B cell (primary cell): ENCODE data around the gene RASSF4. TPM values are rescaled to one million over a fixed set of nuclear protein-coding genes. Genes with fewer than 3 reads are reported as not detected.

Experiments used
- ATAC-seq: fragments of 200-7000 bp; cut with Tn5 transposase; one replicate; pipeline ENCODE4 v1.10.0; 2021; ENCODE audit warnings: low read depth, mild to moderate bottlenecking, moderate number of reproducible peaks, moderate library complexity
- CTCF ChIA-PET: fragments of 350-600 bp; sonication (Branson Sonifier 250); formaldehyde crosslinking; loops from one replicate; lab custom pipeline; 2021; ENCODE audit warnings: antibody characterized with exemption, inconsistent platforms; lab: Charles Lee
- POLR2A ChIA-PET: fragments of 350-600 bp; sonication (Branson Sonifier 250); formaldehyde crosslinking; loops from one replicate; lab custom pipeline; 2021; ENCODE audit warnings: antibody characterized with exemption; lab: Charles Lee
- DNase-seq: peaks from one replicate; pipeline ENCODE4 v3.0.0; 2013
- H2AFZ ChIP-seq: 2 replicates; pipeline ENCODE4 v1.6.1; 2012; ENCODE audit warnings: mild to moderate bottlenecking, low read depth, low read length; ENCODE audit not compliant: insufficient read depth, poor library complexity, severe bottlenecking
- H3K27ac ChIP-seq, 2 donors: 1 replicate in 1 of 2; 2 replicates in 1 of 2; pipeline ENCODE4 v1.5.1; 2012 to 2013; ENCODE audit warnings: low read length in 2 of 2, mild to moderate bottlenecking in 2 of 2, moderate library complexity in 1 of 2
- H3K27me3 ChIP-seq, 4 experiments: fragments of 200-600 bp in 1 of 4; sonication (generic) in 1 of 4; replicated peaks in 1 of 4; 1 replicate in 2 of 4; 2 replicates in 2 of 4; pipeline versions ENCODE4 v1.6.1 to v1.7.0; 2013 to 2016; ENCODE audit warnings: low read length in 3 of 4, mild to moderate bottlenecking in 2 of 4, mixed read lengths in 1 of 4, moderate library complexity in 1 of 4; ENCODE audit not compliant: insufficient read depth in 4 of 4, control insufficient read depth in 3 of 4; ENCODE audit errors: control extremely low read depth in 1 of 4
- H3K36me3 ChIP-seq, 2 experiments: replicated peaks in 1 of 2; 1 replicate in 1 of 2; 2 replicates in 1 of 2; pipeline versions ENCODE4 v1.6.1 to v1.7.1; 2013; ENCODE audit warnings: low read length in 1 of 2; ENCODE audit not compliant: insufficient read depth in 2 of 2, control insufficient read depth in 1 of 2; ENCODE audit errors: control extremely low read depth in 1 of 2, extremely low read depth in 1 of 2
- H3K4me1 ChIP-seq, 2 donors: fragments of 200-600 bp in 1 of 2; sonication (generic) in 1 of 2; 1 replicate in 1 of 2; 2 replicates in 1 of 2; pipeline versions ENCODE4 v1.5.1 to v1.6.1; 2013 to 2017; ENCODE audit warnings: low read length in 2 of 2; ENCODE audit not compliant: control insufficient read depth in 2 of 2, insufficient read depth in 2 of 2
- H3K4me2 ChIP-seq: replicated peaks from 2 replicates; pipeline ENCODE3; 2012; ENCODE audit warnings: mild to moderate bottlenecking, low read depth, low read length; ENCODE audit not compliant: poor library complexity, severe bottlenecking
- H3K4me3 ChIP-seq, 5 experiments: fragments of 200-600 bp in 1 of 5; sonication (generic) in 1 of 5; 1 replicate in 3 of 5; 2 replicates in 2 of 5; pipeline versions ENCODE4 v1.5.1 to v1.7.0; 2011 to 2016; ENCODE audit warnings: low read length in 4 of 5, mild to moderate bottlenecking in 4 of 5, low read depth in 2 of 5, control low read depth in 1 of 5, moderate library complexity in 1 of 5; ENCODE audit not compliant: insufficient read depth in 1 of 5; ENCODE audit errors: control extremely low read depth in 1 of 5, extremely low read depth in 1 of 5
- H3K79me2 ChIP-seq: fragments of 200-600 bp; sonication (generic); one replicate; pipeline ENCODE4 v1.6.0; 2016; ENCODE audit warnings: low read length; ENCODE audit not compliant: control insufficient read depth, insufficient read depth
- H3K9ac ChIP-seq: fragments of 200-600 bp; sonication (generic); 2 replicates; pipeline ENCODE4 v1.6.1; 2017; ENCODE audit warnings: mild to moderate bottlenecking, low read length, moderate library complexity
- H3K9me3 ChIP-seq, 3 donors: one replicate each; pipeline versions ENCODE4 v1.6.1 to v1.7.1; 2013; ENCODE audit warnings: low read length in 2 of 3; ENCODE audit not compliant: control insufficient read depth in 2 of 3, insufficient read depth in 1 of 3; ENCODE audit errors: control extremely low read depth in 1 of 3
- H4K20me1 ChIP-seq: 2 replicates; pipeline ENCODE4 v1.6.0; 2012; ENCODE audit warnings: mild to moderate bottlenecking, low read length; ENCODE audit not compliant: insufficient read depth, control insufficient read depth, poor library complexity, severe bottlenecking
- H3K27ac Mint-ChIP-seq: one replicate; pipeline ENCODE4 v1.8.0; 2021; ENCODE audit warnings: mixed read lengths
- H3K27me3 Mint-ChIP-seq: one replicate; pipeline ENCODE4 v1.8.0; 2021; ENCODE audit warnings: mixed read lengths
- H3K4me1 Mint-ChIP-seq: one replicate; pipeline ENCODE4 v1.8.0; 2021; ENCODE audit warnings: mixed read lengths
- H3K4me3 Mint-ChIP-seq: one replicate; pipeline ENCODE4 v1.8.0; 2021; ENCODE audit warnings: mixed read lengths
- H3K9me3 Mint-ChIP-seq: one replicate; pipeline ENCODE4 v1.8.0; 2022; ENCODE audit warnings: mixed read lengths; ENCODE audit not compliant: insufficient read depth
- CTCF ChIP-seq: fragments of 200-600 bp; IDR thresholded peaks from one replicate; pipeline ENCODE4 v1.8.0; 2022; ENCODE audit warnings: antibody characterized with exemption, mild to moderate bottlenecking
- EZH2 ChIP-seq: IDR thresholded peaks from 2 replicates; pipeline ENCODE4 v1.6.1; 2012; ENCODE audit warnings: borderline replicate concordance, low read depth, mild to moderate bottlenecking, moderate library complexity, low read length; ENCODE audit not compliant: insufficient read depth, poor library complexity, severe bottlenecking
- WGBS: methylation state at CpG from one replicate; pipeline ENCODE4 v1.1.5; 2013; ENCODE audit warnings: missing lambda C conversion rate; ENCODE audit not compliant: insufficient coverage; 5-methylcytosine and 5-hydroxymethylcytosine counted together
- intact Hi-C: fragments of 100-400 bp; cut with micrococcal nuclease; formaldehyde crosslinking; loops from one replicate; pipeline ENCODE4 v1.10.0; 2022
- polyA plus RNA-seq: library from polyadenylated mRNA; depleted of rRNA; stranded (reverse); fragments of >200 nt; gene quantifications from 2 replicates; pipeline ENCODE4 v1.2.3, GENCODE V29; 2012
- total RNA-seq, 2 donors: library from RNA; stranded (reverse); fragments of 120-200 nt in 1 of 2; gene quantifications; 1 replicate in 1 of 2; 2 replicates in 1 of 2; pipeline versions ENCODE4 v1.2.3 to v1.2.4, GENCODE V29; 2013 to 2022

Gene RASSF4
- total and polyA plus RNA-seq, 2 donors (not counting 1 experiment from before 2014, with no cell fraction given) = 1.9 to 2.6 TPM

GRCh38 chr10:45000138-45000751, 40.6 kb downstream of the RASSF4 start:
- no peaks in the 10 kb centered on the region for H3K9me3 Mint-ChIP-seq
- POLR2A ChIA-PET = interaction anchor here (0.6 kb wide), 2 partner anchors 36 to 1449 kb away, joined by 3 to 4 read pairs; no protein-coding TSS in a partner anchor
- TF ChIP-seq EZH2 = no peak
- TF ChIP-seq CTCF = no peak
- Histone ChIP-seq H3K4me1 (peaks cover 16% of the 10 kb centered on the region in 2 donors), H3K27ac (peak overlapping the region; percentile 74 to 85), H3K27me3 (no peaks in the 10 kb centered on the region), H3K36me3 (peaks cover 5 to 16% of the 10 kb centered on the region in 2 experiments), H2AFZ (peak overlapping the region; percentile 96), H3K4me3 (peak overlapping the region; percentile 55 to 72 (median 66)), H3K9ac (peak overlapping the region; percentile 72), H3K4me2 (peak overlapping the region; percentile 83), H3K9me3 (peaks cover 4 to 10% (median 7%) of the 10 kb centered on the region in 3 donors), H4K20me1 (peaks cover 5% of the 10 kb centered on the region), H3K79me2 (peaks cover 17% of the 10 kb centered on the region)
- 24% methylated on average over 6 of the region's 12 CpGs for WGBS
- H3K27me3 Mint-ChIP-seq = no peaks in the 10 kb centered on the region
- H3K4me3 Mint-ChIP-seq = peak overlapping the region; percentile 90
- intact Hi-C loops = loop anchor here (1.0 to 10.0 kb wide), 5 partner anchors 25 to 1355 kb away; partner anchors contain the start of genes ALOX5, RASSF4, TIMM23 and ZNF32
- CTCF ChIA-PET = interaction anchor here (0.6 to 1.8 kb wide), 3 partner anchors 37 to 139 kb away, joined by 3 to 7 read pairs (median 4); no protein-coding TSS in a partner anchor
- ATAC-seq = peak; percentile 9
- H3K4me1 Mint-ChIP-seq = peaks cover 26% of the 10 kb centered on the region
- H3K27ac Mint-ChIP-seq = peak overlapping the region; percentile 93
- DNase-seq = no peak
